Stimulated activated naive CD4-positive, alpha-beta T cell (primary cell): ENCODE data around the gene SIT1.

Experiments used
- DNase-seq, 6 experiments: peaks; one replicate each; lab custom pipeline; 2025; lab: John Stamatoyannopoulos, UW

Gene SIT1

GRCh38 chr9:35650341-35651158, at the start of gene SIT1:
TSS of gene SIT1 (minus strand) at chr9:35650931. CDS start at chr9:35650853, 78 bp downstream.
- peak; percentile 11 to 48 (median 33) for DNase-seq

- DNase-seq: no peak
These were observed 49.3 kb upstream of the SIT1 start for GRCh38 chr9:35700031-35700430.

- no peak for DNase-seq
These were observed 47.5 kb upstream of the SIT1 start for GRCh38 chr9:35698231-35698630.

GRCh38 chr9:35697486-35697885, 46.8 kb upstream of the SIT1 start:
- no peak for DNase-seq

- DNase-seq: peak; percentile 7 to 54 (median 31)
These were observed 45.9 kb upstream of the SIT1 start for GRCh38 chr9:35696520-35697215.

GRCh38 chr9:35695943-35696401, 45.2 kb upstream of the SIT1 start:
- no peak for DNase-seq

GRCh38 chr9:35691757-35692301, 41.1 kb upstream of the SIT1 start:
- DNase-seq: no peak

- DNase-seq: no peak
These were observed 40.6 kb upstream of the SIT1 start for GRCh38 chr9:35691334-35691650.

- peak in 5 of 6 experiments; percentile 9 to 50 (median 31) for DNase-seq
These were observed 40.0 kb upstream of the SIT1 start for GRCh38 chr9:35690614-35691333.

GRCh38 chr9:35690294-35690613, 39.5 kb upstream of the SIT1 start:
- DNase-seq: no peak

- no peak for DNase-seq
These were observed 39.0 kb upstream of the SIT1 start, which contains the start of gene TPM2 for GRCh38 chr9:35689542-35690293. TSS of gene TPM2 (minus strand) at chr9:35689925. CDS start at chr9:35689817, 108 bp downstream.

- no peak for DNase-seq
These were observed 38.1 kb upstream of the SIT1 start for GRCh38 chr9:35688558-35689541.

- DNase-seq: no peak
These were observed 37.3 kb upstream of the SIT1 start for GRCh38 chr9:35687972-35688557.

GRCh38 chr9:35687306-35687705, 36.6 kb upstream of the SIT1 start:
- DNase-seq: no peak

- no peak for DNase-seq
These were observed 35.8 kb upstream of the SIT1 start for GRCh38 chr9:35686222-35687203.

GRCh38 chr9:35685506-35685905, 34.8 kb upstream of the SIT1 start:
- no peak for DNase-seq

GRCh38 chr9:35684921-35685320, 34.2 kb upstream of the SIT1 start:
- DNase-seq: no peak

- DNase-seq: no peak
These were observed 32.6 kb upstream of the SIT1 start for GRCh38 chr9:35683323-35683722.
